Chondrocyte (in vitro differentiated cells): ENCODE results near the gene SUSD6. TPM values are rescaled to one million over a fixed set of nuclear protein-coding genes. Genes with fewer than 3 reads are reported as not detected.

Experiments
- DNase-seq: peaks from one replicate; pipeline ENCODE4 v3.0.0; 2021; ENCODE audit warnings: mixed read lengths, low spot score
- H3K27ac Mint-ChIP-seq: one replicate; pipeline ENCODE4 v1.8.0; 2021; ENCODE audit warnings: mild to moderate bottlenecking, moderate library complexity, mixed read lengths; ENCODE audit not compliant: unreplicated experiment
- H3K27me3 Mint-ChIP-seq: 2 replicates; pipeline ENCODE4 v1.8.0; 2021; ENCODE audit warnings: low read depth, mixed read lengths
- H3K36me3 Mint-ChIP-seq: 2 replicates; pipeline ENCODE4 v1.8.0; 2021; ENCODE audit warnings: low read depth, mixed read lengths
- H3K4me1 Mint-ChIP-seq: 2 replicates; pipeline ENCODE4 v1.8.0; 2021; ENCODE audit warnings: low read depth, mild to moderate bottlenecking, mixed read lengths
- H3K4me3 Mint-ChIP-seq: one replicate; pipeline ENCODE4 v1.8.0; 2021; ENCODE audit warnings: mild to moderate bottlenecking, moderate library complexity, mixed read lengths; ENCODE audit not compliant: unreplicated experiment
- H3K9me3 Mint-ChIP-seq: 2 replicates; pipeline ENCODE4 v1.8.0; 2021; ENCODE audit warnings: low read depth, mixed read lengths
- CTCF ChIP-seq: fragments of 200-600 bp; sonication (generic); IDR thresholded peaks from 2 replicates; pipeline ENCODE4 v1.5.0; 2021; ENCODE audit warnings: antibody characterized with exemption, mild to moderate bottlenecking, moderate library complexity
- total RNA-seq: library from RNA; stranded (reverse); gene quantifications from 3 replicates; pipeline ENCODE4 v1.2.1, GENCODE V29; 2021

The SUSD6 gene
- total RNA-seq, 1 donor from 2014 or later = 49.3 TPM

DNA sequence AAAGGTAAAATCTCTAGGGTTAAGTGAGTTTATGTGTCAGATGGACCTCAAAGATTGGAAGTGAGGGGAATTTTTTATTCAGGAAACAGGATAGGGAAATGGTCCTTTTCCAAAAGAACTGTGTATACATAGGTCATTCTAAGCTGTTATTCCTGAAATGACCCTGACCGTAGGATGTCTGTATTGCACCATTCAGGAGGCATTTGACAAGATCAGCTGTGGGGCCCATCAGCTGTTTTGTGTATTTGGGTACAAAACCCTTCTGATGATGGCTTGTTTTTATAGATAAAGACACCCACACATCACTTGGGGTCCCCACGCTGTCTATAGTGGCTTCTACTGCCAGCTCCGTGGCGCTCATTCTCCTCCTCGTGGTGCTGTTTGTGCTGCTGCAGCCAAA is 92.9 kb downstream of the SUSD6 start:
- Mint-ChIP-seq H3K4me1 (peaks cover 10% of the 10 kb centered on the region), H3K27me3 (no peaks in the 10 kb centered on the region), H3K9me3 (no peaks in the 10 kb centered on the region), H3K36me3 (peaks cover 23% of the 10 kb centered on the region), H3K4me3 (no peak overlapping the region), H3K27ac (no peak overlapping the region)
- DNase-seq = no peak
- TF ChIP-seq CTCF = no peak

DNA sequence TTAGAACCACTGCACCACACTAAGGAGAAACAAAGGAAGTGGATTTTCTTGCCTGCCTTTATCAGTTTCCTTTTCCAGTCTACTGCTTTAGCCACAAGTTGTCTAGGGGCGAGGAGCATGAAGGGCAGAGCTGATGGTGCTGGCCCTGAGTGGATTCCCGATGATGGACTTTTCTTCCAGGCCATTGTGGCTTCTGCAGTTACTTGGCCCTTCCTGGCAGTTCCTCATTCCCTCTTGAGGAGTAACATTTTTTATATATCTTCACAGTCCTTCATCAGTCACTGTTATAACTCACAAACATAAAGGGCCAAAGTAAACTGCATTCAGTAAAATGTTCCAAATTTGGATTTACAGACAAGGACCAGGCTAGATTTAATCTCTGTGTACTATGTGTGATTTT is 94.3 kb downstream of the SUSD6 start:
- no peak overlapping the region for H3K27ac Mint-ChIP-seq
- no peaks in the 10 kb centered on the region for H3K27me3 Mint-ChIP-seq

GRCh38 chr14:69708049-69708448 is 96.7 kb downstream of the SUSD6 start:
- peaks cover 29% of the 10 kb centered on the region for H3K36me3 Mint-ChIP-seq
- H3K27ac Mint-ChIP-seq = no peak overlapping the region

More for the DNA sequence above, 94.3 kb downstream of the SUSD6 start:
- no peak for DNase-seq
- Mint-ChIP-seq H3K4me3 (no peak overlapping the region), H3K36me3 (peaks cover 27% of the 10 kb centered on the region), H3K9me3 (no peaks in the 10 kb centered on the region), H3K4me1 (peaks cover 13% of the 10 kb centered on the region)
- TF ChIP-seq CTCF = no peak

DNA sequence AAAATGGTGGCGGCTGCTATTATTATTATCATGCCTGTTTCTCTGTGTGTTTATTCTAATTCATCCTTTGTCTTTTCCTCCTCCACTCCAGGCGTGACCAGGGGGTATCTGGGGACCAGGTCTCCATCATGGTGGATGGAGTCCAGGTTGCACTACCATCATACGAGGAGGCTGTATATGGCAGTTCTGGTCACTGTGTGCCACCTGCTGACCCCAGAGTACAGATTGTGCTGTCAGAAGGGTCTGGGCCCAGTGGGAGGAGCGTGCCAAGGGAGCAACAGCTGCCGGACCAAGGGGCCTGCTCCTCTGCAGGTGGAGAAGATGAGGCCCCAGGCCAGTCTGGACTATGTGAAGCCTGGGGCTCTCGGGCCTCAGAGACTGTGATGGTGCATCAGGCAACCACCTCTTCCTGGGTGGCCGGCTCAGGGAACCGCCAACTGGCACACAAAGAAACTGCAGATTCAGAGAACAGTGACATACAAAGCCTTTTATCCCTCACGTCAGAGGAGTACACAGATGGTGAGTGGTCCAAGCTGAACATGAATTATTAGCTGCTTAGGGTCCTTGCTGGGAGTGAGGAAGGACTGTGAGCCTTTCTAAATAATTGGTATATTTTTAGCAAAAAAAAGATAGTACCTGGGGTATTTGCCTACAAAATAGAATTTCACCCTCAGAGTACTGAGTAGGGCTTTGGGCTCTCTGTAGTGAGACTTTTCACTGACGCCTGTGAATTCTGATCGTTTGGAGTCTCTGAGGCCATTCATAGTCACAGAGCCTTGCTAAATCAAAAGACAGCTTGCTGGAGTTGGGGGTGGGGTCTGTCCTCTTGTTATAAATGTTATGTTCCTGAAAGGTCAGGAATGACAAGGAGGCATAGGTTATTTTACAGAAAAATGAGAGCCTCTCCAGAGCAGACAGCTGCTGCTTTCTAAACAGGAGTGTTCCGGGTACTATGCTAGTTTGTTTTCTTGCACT is 97.5 kb downstream of the SUSD6 start:
- Mint-ChIP-seq H3K4me1 (peaks cover 44% of the 10 kb centered on the region), H3K4me3 (no peak overlapping the region), H3K27ac (no peak overlapping the region), H3K27me3 (no peaks in the 10 kb centered on the region), H3K9me3 (no peaks in the 10 kb centered on the region), H3K36me3 (peaks cover 23% of the 10 kb centered on the region)
- DNase-seq = no peak
- TF ChIP-seq CTCF = peak; percentile 50

More at GRCh38 chr14:69708049-69708448, 96.7 kb downstream of the SUSD6 start:
- Mint-ChIP-seq H3K27me3 (no peaks in the 10 kb centered on the region), H3K4me1 (peaks cover 36% of the 10 kb centered on the region), H3K4me3 (no peak overlapping the region), H3K9me3 (no peaks in the 10 kb centered on the region)
- TF ChIP-seq CTCF = no peak
- DNase-seq = no peak

DNA sequence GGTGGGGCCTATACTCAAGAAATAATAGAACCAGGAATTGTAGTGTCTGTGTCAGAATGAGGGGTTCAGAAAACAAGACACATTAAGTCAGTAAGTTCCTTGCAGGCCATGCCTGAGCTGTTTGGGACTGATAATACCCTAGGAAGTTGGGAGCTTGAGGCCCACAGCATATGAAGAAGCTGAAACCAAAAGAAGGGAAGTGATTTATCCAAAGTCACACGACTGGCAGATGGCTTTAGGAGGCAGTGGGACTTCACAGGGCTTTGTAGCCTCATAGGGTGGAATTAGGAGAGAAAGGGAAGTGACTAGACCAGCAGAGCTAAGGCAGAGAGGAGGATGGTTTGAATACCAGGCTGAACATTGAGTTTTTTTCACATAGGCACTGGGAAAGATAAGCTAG is 99.0 kb downstream of the SUSD6 start:
- no peaks in the 10 kb centered on the region for H3K27me3 Mint-ChIP-seq
- H3K4me1 Mint-ChIP-seq = peaks cover 56% of the 10 kb centered on the region
- no peak overlapping the region for H3K4me3 Mint-ChIP-seq
- peaks cover 18% of the 10 kb centered on the region for H3K36me3 Mint-ChIP-seq
- no peak for DNase-seq
- no peaks in the 10 kb centered on the region for H3K9me3 Mint-ChIP-seq
- no peak for TF ChIP-seq CTCF
- no peak overlapping the region for H3K27ac Mint-ChIP-seq
